ENCODE measurements around the gene HLA-DOA. TPM values are rescaled to one million over a fixed set of nuclear protein-coding genes. Genes with fewer than 3 reads are reported as not detected.

Gene HLA-DOA
- total and polyA plus RNA-seq, 2 donors (not counting 1 experiment from before 2014, with no cell fraction given), result 209 to 338 TPM

GRCh38 chr6:32983964-32984621 is 25.3 kb downstream of the HLA-DOA start:
- WGBS (ENCODE audit: insufficient coverage), result 0% methylated on average over 1 of the region's 3 CpGs
- no peak overlapping the region for H3K9ac ChIP-seq (ENCODE audit: low read length)
- H3K79me2 ChIP-seq (ENCODE audit: control insufficient read depth, insufficient read depth, low read length), result peaks cover 15% of the 10 kb centered on the region
- no peak for DNase-seq
- H3K9me3 ChIP-seq (ENCODE audit: control extremely low read depth in 1 of 3, control insufficient read depth in 2 of 3, insufficient read depth in 1 of 3, low read length in 2 of 3), result no peaks in the 10 kb centered on the region
- H3K36me3 ChIP-seq (replicated peaks in 1 of 2; ENCODE audit: control extremely low read depth in 1 of 2, control insufficient read depth in 1 of 2, extremely low read depth in 1 of 2, insufficient read depth in 2 of 2, low read length in 1 of 2), result peaks cover 2 to 45% of the 10 kb centered on the region in 2 experiments
- Mint-ChIP-seq H3K27me3 (no peaks in the 10 kb centered on the region), H3K4me1 (peaks cover 35% of the 10 kb centered on the region), H3K9me3 (ENCODE audit: insufficient read depth) (no peaks in the 10 kb centered on the region), H3K4me3 (no peak overlapping the region), H3K27ac (peak overlapping the region; percentile 74)
- TF ChIP-seq EZH2 (IDR thresholded peaks at IDR 0.05; ENCODE audit: borderline replicate concordance, insufficient read depth, low read depth, low read length, poor library complexity, severe bottlenecking) (no peak), CTCF (IDR thresholded peaks at IDR 0.05) (no peak)
- peaks cover 23% of the 10 kb centered on the region for H4K20me1 ChIP-seq (ENCODE audit: control insufficient read depth, insufficient read depth, low read length, poor library complexity, severe bottlenecking)
- intact Hi-C loops (cut with micrococcal nuclease), result loop anchor here (1.0 to 10.0 kb wide), 8 partner anchors 11 to 569 kb away; partner anchors contain the start of genes HLA-DMA, HLA-DMB and TAP2
- H2AFZ ChIP-seq (ENCODE audit: insufficient read depth, low read depth, low read length, poor library complexity, severe bottlenecking), result no peak overlapping the region
- H3K27me3 ChIP-seq (replicated peaks in 1 of 4; ENCODE audit: control extremely low read depth in 1 of 4, control insufficient read depth in 3 of 4, insufficient read depth in 4 of 4, low read length in 3 of 4), result no peaks in the 10 kb centered on the region
- CTCF ChIA-PET, result interaction anchor here (0.6 to 28.4 kb wide), 67 partner anchors 9 to 805 kb away, joined by 3 to 822 read pairs (median 5); partner anchors contain the start of genes B3GALT4, BRD2, HLA-DMA and HLA-DMB
- peaks cover 17 to 19% of the 10 kb centered on the region in 2 donors for H3K4me1 ChIP-seq (ENCODE audit: control insufficient read depth in 2 of 2, insufficient read depth in 2 of 2, low read length in 2 of 2)
- ATAC-seq (ENCODE audit: low read depth), result no peak
- H3K4me2 ChIP-seq (replicated peaks; ENCODE audit: low read depth, low read length, poor library complexity, severe bottlenecking), result peak overlapping the region; percentile 45
- no peak overlapping the region for H3K4me3 ChIP-seq (ENCODE audit: control extremely low read depth in 1 of 5, extremely low read depth in 1 of 5, insufficient read depth in 1 of 5, low read depth in 2 of 5, low read length in 4 of 5)
- peak overlapping the region in 1 of 2 donors; percentile 60 for H3K27ac ChIP-seq (ENCODE audit: low read length in 2 of 2)
- POLR2A ChIA-PET, result interaction anchor here (0.6 to 6.4 kb wide), 13 partner anchors 12 to 264 kb away, joined by 3 to 92 read pairs (median 5); partner anchors contain the start of genes BRD2, HLA-DMA, HLA-DMB and TAP2

- Histone ChIP-seq H4K20me1 (ENCODE audit: control insufficient read depth, insufficient read depth, low read length, poor library complexity, severe bottlenecking) (peaks cover 25% of the 10 kb centered on the region), H3K4me2 (replicated peaks; ENCODE audit: low read depth, low read length, poor library complexity, severe bottlenecking) (no peak overlapping the region), H3K36me3 (replicated peaks in 1 of 2; ENCODE audit: control extremely low read depth in 1 of 2, control insufficient read depth in 1 of 2, extremely low read depth in 1 of 2, insufficient read depth in 2 of 2, low read length in 1 of 2) (peaks cover 2 to 51% of the 10 kb centered on the region in 2 experiments), H3K9me3 (ENCODE audit: control extremely low read depth in 1 of 3, control insufficient read depth in 2 of 3, insufficient read depth in 1 of 3, low read length in 2 of 3) (no peaks in the 10 kb centered on the region), H3K27me3 (replicated peaks in 1 of 4; ENCODE audit: control extremely low read depth in 1 of 4, control insufficient read depth in 3 of 4, insufficient read depth in 4 of 4, low read length in 3 of 4) (no peaks in the 10 kb centered on the region), H3K79me2 (ENCODE audit: control insufficient read depth, insufficient read depth, low read length) (peaks cover 21% of the 10 kb centered on the region), H3K9ac (ENCODE audit: low read length) (no peak overlapping the region), H3K4me1 (ENCODE audit: control insufficient read depth in 2 of 2, insufficient read depth in 2 of 2, low read length in 2 of 2) (peaks cover 17 to 19% of the 10 kb centered on the region in 2 donors), H3K4me3 (ENCODE audit: control extremely low read depth in 1 of 5, extremely low read depth in 1 of 5, insufficient read depth in 1 of 5, low read depth in 2 of 5, low read length in 4 of 5) (no peak overlapping the region), H2AFZ (ENCODE audit: insufficient read depth, low read depth, low read length, poor library complexity, severe bottlenecking) (no peak overlapping the region), H3K27ac (ENCODE audit: low read length in 2 of 2) (peak overlapping the region in 1 of 2 donors; percentile 56)
- H3K27me3 Mint-ChIP-seq, result no peaks in the 10 kb centered on the region
- intact Hi-C loops (cut with micrococcal nuclease), result loop anchor here (10.0 kb wide), 1 partner anchor 569 kb away; no protein-coding TSS in a partner anchor
- DNase-seq, result no peak
- H3K4me3 Mint-ChIP-seq, result no peak overlapping the region
- H3K9me3 Mint-ChIP-seq (ENCODE audit: insufficient read depth), result no peaks in the 10 kb centered on the region
- POLR2A ChIA-PET, result interaction anchor here (1.6 to 6.4 kb wide), 5 partner anchors 11 to 89 kb away, joined by 3 to 92 read pairs (median 9); partner anchors contain the start of gene HLA-DMB
- peak overlapping the region; percentile 74 for H3K27ac Mint-ChIP-seq
- CTCF ChIA-PET, result interaction anchor here (1.0 to 28.4 kb wide), 24 partner anchors 13 to 564 kb away, joined by 3 to 822 read pairs (median 15); partner anchors contain the start of genes BRD2, HLA-DMA, HLA-DMB and PSMB9
- WGBS (ENCODE audit: insufficient coverage), result 100% methylated on average over 1 of the region's 1 CpG
- no peak for TF ChIP-seq EZH2 (IDR thresholded peaks at IDR 0.05; ENCODE audit: borderline replicate concordance, insufficient read depth, low read depth, low read length, poor library complexity, severe bottlenecking)
- no peak for TF ChIP-seq CTCF (IDR thresholded peaks at IDR 0.05)
- peaks cover 39% of the 10 kb centered on the region for H3K4me1 Mint-ChIP-seq
- no peak for ATAC-seq (ENCODE audit: low read depth)
Observed at GRCh38 chr6:32983493-32983848, 25.9 kb downstream of the HLA-DOA start.

Data from B cell (primary cell).